GM10266 (cell line): ENCODE measurements around the gene OPN4.
"Not testable (repeated sequence)": the region's sequence is repeated elsewhere in the genome, so short reads cannot be mapped to it uniquely, and the experiment has no call there.

ENCODE experiments used
- DNase-seq: peaks from one replicate; pipeline ENCODE4 v3.0.0; 2012; ENCODE audit errors: extremely low spot score
- CTCF ChIP-seq: IDR thresholded peaks from 2 replicates; pipeline ENCODE4 v1.5.1; 2012; ENCODE audit warnings: mild to moderate bottlenecking, low read depth; ENCODE audit not compliant: control insufficient read depth, insufficient read depth; ENCODE audit errors: missing control alignments

Gene OPN4

DNA sequence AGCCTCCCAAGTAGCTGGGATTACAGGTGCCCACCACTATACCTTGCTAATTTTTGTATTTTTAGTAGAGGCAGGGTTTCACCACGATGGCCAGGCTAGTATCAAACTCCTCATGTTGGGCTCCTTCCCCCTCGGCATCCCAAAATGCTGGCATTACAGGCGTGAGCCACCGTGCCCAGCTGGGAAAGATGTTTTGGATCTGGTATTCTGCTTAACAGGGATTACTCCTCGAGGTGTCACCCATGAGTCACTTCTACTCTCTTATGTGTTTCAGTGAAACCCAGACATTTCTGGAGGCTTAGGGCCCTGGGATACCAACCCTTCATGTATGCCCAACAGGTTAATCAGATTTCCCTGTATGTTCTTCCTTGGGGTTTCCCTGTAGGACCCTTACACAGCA lies 11.8 kb upstream of the OPN4 start:
- DNase-seq = no peak
- no peak for TF ChIP-seq CTCF

DNA sequence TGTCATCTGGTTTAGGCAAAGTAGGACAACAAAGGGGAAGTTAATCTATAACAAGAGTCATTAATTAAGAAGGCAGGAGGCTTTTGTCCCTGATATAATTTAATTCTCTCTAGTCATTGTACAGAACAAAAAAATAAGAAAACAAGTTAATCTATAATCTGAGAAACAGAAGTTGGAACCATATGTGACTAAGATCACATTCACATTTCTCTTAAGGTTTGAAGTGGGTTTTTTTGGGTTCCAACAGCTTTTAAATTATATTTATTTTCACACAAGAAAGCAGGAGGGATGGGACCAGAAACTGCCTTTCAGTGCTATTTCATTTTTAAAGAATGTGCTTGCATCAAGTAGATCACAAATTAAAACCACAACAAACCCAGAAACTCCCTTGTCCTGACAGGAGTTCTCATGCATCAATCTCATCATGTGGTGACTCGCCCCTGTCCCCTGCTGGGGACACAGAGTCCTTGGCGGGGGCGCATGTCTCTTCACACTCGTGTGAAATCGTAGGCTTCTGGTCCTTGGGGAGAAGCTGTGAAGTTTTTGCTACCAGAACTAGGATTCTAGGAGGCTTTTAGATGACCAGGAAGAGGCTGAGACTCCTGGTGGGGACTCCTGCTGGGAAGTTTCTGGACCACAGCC lies 10.1 kb upstream of the OPN4 start:
- TF ChIP-seq CTCF = peak; percentile 36
- no peak for DNase-seq

DNA sequence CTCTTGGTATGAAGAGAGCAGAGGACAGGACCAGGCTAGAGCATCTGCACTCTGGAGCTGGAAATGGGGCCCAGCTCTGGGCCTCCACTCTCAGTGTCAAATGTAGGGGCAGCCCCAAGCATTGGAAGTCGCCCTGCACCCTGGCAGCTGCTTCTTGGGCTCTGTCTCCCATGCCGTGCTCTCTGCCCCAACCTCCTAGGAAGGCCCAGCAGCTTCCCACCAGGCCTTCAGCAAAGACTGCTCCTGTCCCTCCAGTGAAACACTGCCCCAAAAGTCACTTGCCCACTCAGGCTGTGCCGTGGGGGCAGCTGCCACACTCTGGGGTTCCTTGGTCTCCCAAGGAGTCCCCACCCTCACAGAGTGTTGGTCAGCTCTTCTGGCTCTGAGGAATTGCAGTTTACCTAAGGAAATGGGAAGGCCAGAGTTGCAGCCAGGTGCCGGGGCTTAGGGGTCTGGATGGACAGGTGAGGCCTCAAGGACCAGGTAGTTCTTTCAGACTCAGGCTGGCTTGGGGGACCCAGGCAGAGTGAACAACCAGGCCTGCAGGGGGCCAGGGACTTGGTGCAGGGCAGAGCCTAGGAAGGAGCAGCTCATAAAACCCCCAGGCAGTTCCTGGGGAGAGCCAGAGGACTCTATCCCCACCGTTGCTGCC lies 9.4 kb upstream of the OPN4 start:
- DNase-seq = no peak
- no peak for TF ChIP-seq CTCF

DNA sequence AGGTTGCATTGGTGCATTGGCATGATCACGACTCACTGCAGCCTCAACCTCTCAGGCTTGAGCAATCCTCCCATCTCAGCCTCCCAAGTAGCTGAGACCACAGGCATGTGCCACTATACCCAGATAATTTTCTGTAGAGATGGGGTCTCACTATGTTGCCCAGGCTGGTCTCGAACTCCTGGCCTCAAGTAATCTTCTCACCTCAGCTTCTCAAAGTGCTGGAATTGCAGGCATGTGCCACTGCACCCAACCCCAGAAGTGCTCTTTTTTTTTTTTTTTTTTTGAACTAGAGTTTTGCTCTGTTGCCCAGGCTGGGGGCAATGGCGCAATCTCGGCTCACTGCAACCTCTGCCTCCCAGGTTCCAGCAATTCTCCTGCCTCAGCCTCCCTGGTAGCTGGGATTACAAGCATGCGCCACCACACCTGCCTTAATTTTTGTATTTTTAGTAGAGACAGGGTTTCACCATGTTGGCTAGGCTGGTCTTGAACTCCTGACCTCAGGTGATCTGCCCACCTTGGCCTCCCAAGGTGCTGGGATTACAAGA lies 8.7 kb upstream of the OPN4 start:
- not testable (repeated sequence) for DNase-seq

DNA sequence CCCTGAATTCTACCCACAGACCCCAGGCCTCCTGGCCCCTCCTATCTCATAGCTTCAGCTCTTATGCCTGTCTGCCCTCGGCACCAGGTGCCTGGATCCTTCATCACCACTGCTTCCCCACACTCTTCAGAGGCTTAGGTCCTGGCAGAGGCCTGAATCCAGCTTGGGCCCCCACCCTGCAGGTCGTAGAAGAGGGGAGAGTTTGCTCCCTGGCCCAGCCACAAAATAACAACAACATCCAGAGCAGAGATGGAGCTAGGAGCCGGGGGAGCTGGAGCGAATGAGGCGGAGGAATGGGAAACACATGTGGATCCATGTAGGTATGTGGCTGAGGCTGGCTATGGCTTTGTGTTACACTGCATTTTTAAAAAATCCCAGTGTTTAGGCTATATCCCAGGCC lies 7.8 kb upstream of the OPN4 start:
- no peak for TF ChIP-seq CTCF
- DNase-seq = no peak

GRCh38 chr10:86646933-86647332 lies 7.4 kb upstream of the OPN4 start:
- no peak for DNase-seq
- no peak for TF ChIP-seq CTCF

DNA sequence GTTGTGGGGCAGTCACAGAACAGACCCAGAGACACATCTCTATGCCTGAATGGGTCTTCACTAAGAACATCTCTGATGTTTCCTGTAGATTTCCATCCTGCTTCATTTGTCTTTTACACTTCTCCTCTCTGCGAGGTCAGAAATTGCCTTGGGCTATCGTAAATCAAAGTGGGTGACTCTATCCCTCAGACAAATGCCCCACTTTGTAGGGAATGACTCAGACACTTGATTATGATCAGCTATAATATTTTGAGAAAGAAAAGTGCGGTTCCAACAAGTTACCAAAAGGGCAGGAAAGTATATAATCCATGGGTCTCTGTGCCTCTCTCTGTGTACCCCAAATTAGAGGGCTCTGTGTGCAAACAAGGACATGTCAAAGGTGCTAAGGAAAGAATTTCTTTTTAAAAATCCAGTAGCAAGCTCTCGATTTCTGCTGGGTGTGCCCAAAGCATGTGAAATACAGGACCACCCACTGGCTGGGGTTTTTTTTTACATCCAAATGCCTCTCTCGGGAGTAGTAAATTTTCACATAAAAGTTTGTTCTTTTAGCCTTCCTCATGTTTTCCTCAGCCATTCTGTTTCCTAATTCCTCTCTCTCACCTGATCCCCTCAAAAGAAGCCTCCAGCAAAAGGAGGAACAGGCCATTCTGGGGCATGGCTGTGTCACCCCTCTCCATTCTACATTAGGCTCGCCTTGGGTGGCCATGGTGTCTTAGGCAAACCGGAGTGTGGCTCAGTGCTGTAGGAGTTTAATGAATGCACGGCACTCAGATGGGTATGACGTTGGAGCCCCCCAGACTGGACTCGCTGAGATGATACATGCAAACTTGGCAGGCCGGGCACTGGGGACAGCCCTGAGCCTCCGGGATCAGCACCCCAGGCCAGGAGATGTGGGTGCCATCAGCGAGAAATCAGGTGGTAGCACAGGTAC lies 6.3 kb upstream of the OPN4 start:
- DNase-seq = no peak

More for the DNA sequence above, 6.3 kb upstream of the OPN4 start:
- TF ChIP-seq CTCF = no peak
